Measurements from ENCODE around the gene CALHM1.

Gene CALHM1

DNA sequence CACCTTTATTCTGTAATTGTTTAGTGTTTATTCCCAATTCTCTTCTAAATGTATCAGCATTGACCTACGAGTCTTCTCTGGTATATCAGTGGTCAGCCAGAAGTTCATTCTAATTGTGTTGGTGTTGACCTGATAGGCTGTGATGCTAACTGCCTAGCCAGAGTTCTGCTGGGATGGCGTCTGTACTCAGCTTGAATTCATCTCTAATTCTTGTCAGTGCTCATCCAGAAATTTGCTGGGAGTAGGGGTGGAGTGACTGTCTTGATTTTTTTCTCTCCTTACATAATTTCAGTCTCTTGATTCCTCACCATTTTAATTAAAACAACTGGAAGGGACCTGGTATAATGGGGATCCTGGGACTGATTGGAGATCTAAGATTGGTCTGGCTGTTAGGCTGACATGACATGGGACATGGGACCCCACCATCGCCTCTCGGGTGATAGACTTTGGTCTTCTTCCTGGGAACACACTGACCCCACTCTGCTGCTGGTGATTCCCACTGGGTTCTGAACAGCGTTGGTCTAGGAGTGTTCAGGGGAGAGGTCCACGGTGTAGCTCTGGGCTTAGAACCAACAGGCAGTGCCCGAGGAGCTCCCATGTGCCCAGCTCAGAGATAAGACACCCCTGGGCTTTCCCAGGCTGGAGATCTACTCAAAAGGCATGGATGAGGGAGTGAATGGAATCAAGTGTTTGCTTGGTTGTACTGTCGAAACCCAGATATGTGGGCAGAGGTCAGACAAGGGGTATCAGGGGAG, 38.6 kb upstream of the CALHM1 start:
- H3K27ac ChIP-seq (ENCODE audit: low read length) = peak overlapping the region; percentile 97; the same call in 1 of the 2 replicates
- H3K9me2 ChIP-seq (replicated peaks; ENCODE audit: insufficient read depth, low read length) = no peaks in the 10 kb centered on the region
- peaks cover 46% of the 10 kb centered on the region for H3F3A ChIP-seq (ENCODE audit: insufficient read depth, low read length)
- TF ChIP-seq EZH2phosphoT487 (IDR thresholded peaks at IDR 0.05; ENCODE audit: low read length) (no peak), EZH2 (optimal IDR thresholded peaks at IDR 0.05; ENCODE audit: low read depth, low read length) (no peak), CTCF (IDR thresholded peaks at IDR 0.05; ENCODE audit: low read length) (no peak)
- H3K79me2 ChIP-seq (ENCODE audit: low read length) = peaks cover 32% of the 10 kb centered on the region
- H3K4me3 ChIP-seq (ENCODE audit: low read length) = no peak overlapping the region
- no peaks in the 10 kb centered on the region for H3K9me3 ChIP-seq (replicated peaks; ENCODE audit: insufficient read depth, low read length)
- H3K4me1 ChIP-seq (ENCODE audit: low read length) = peaks cover 61% of the 10 kb centered on the region
- no peaks in the 10 kb centered on the region for H4K20me1 ChIP-seq (ENCODE audit: insufficient read depth, low read length)
- no peaks in the 10 kb centered on the region for H3K36me3 ChIP-seq (replicated peaks; ENCODE audit: insufficient read depth, low read length)
- no peak overlapping the region for H3K9ac ChIP-seq (ENCODE audit: low read length)
- H3K27me3 ChIP-seq (replicated peaks; ENCODE audit: insufficient read depth, low read length) = no peaks in the 10 kb centered on the region
- H2AFZ ChIP-seq (ENCODE audit: low read length) = no peak overlapping the region
- no peak overlapping the region for H3K4me2 ChIP-seq (ENCODE audit: low read depth, low read length)
- no peak for DNase-seq

DNA sequence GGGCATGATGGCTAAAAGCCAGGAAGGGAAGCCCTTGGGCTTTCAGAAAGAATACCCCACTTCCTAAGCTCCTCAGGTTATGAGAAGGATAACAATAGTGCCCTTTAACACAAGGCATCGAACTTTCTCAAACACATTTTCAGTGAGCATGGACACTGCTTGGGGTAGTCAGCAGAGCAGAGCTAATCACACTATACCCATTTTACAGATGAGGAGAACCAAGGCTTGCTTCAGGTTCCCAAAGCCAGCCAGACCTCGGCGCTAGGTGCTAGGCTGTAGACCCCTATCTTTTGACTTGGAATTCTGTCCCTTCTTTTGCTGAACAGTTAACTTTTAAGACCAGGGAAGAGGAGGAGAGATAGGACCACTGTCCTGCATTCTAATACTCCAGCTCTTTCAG, 36.6 kb upstream of the CALHM1 start:
- Histone ChIP-seq H3K9ac (ENCODE audit: low read length) (0 out of 2 replicates have a peak overlapping the region, but pooled peaks have one; percentile 92), H3K27me3 (replicated peaks; ENCODE audit: insufficient read depth, low read length) (no peaks in the 10 kb centered on the region), H3F3A (ENCODE audit: insufficient read depth, low read length) (peaks cover 50% of the 10 kb centered on the region), H3K4me2 (ENCODE audit: low read depth, low read length) (peak overlapping the region; percentile 94; the same call in 1 of the 2 replicates), H3K27ac (ENCODE audit: low read length) (no peak overlapping the region), H4K20me1 (ENCODE audit: insufficient read depth, low read length) (no peaks in the 10 kb centered on the region), H3K79me2 (ENCODE audit: low read length) (peaks cover 26% of the 10 kb centered on the region), H3K4me3 (ENCODE audit: low read length) (no peak overlapping the region), H3K4me1 (ENCODE audit: low read length) (peaks cover 60% of the 10 kb centered on the region), H2AFZ (ENCODE audit: low read length) (no peak overlapping the region), H3K36me3 (replicated peaks; ENCODE audit: insufficient read depth, low read length) (no peaks in the 10 kb centered on the region), H3K9me3 (replicated peaks; ENCODE audit: insufficient read depth, low read length) (no peaks in the 10 kb centered on the region), H3K9me2 (replicated peaks; ENCODE audit: insufficient read depth, low read length) (no peaks in the 10 kb centered on the region)
- TF ChIP-seq EZH2phosphoT487 (IDR thresholded peaks at IDR 0.05; ENCODE audit: low read length) (no peak), CTCF (IDR thresholded peaks at IDR 0.05; ENCODE audit: low read length) (no peak), EZH2 (optimal IDR thresholded peaks at IDR 0.05; ENCODE audit: low read depth, low read length) (no peak)
- no peak for DNase-seq

GRCh38 chr10:103493916-103494877, 35.5 kb upstream of the CALHM1 start:
- Histone ChIP-seq H3K4me1 (ENCODE audit: low read length) (peaks cover 51% of the 10 kb centered on the region), H3K9me3 (replicated peaks; ENCODE audit: insufficient read depth, low read length) (no peaks in the 10 kb centered on the region), H3F3A (ENCODE audit: insufficient read depth, low read length) (peaks cover 39% of the 10 kb centered on the region), H3K4me3 (ENCODE audit: low read length) (peak overlapping the region; percentile 72), H3K36me3 (replicated peaks; ENCODE audit: insufficient read depth, low read length) (no peaks in the 10 kb centered on the region), H3K79me2 (ENCODE audit: low read length) (peaks cover 19% of the 10 kb centered on the region; the same call in 1 of the 2 replicates), H3K9ac (ENCODE audit: low read length) (peak overlapping the region; percentile 92), H4K20me1 (ENCODE audit: insufficient read depth, low read length) (no peaks in the 10 kb centered on the region), H3K27ac (ENCODE audit: low read length) (peak overlapping the region; percentile 51; the same call in 1 of the 2 replicates), H3K27me3 (replicated peaks; ENCODE audit: insufficient read depth, low read length) (no peaks in the 10 kb centered on the region), H2AFZ (ENCODE audit: low read length) (peak overlapping the region; percentile 16; the same call in 1 of the 2 replicates), H3K9me2 (replicated peaks; ENCODE audit: insufficient read depth, low read length) (no peaks in the 10 kb centered on the region), H3K4me2 (ENCODE audit: low read depth, low read length) (peak overlapping the region; percentile 94)
- TF ChIP-seq EZH2phosphoT487 (IDR thresholded peaks at IDR 0.05; ENCODE audit: low read length) (no peak), EZH2 (optimal IDR thresholded peaks at IDR 0.05; ENCODE audit: low read depth, low read length) (no peak), CTCF (IDR thresholded peaks at IDR 0.05; ENCODE audit: low read length) (no peak)
- peak; percentile 68 for DNase-seq
